Liver (tissue), 9 donors: ENCODE data around the gene WWOX. TPM values are rescaled to one million over a fixed set of nuclear protein-coding genes. Genes with fewer than 3 reads are reported as not detected.

Experiments used
- DNase-seq: peaks from one replicate; pipeline ENCODE4 v3.0.0-alpha.2; 2017; ENCODE audit warnings: low spot score
- H3K27ac ChIP-seq, 2 donors: one replicate each; pipeline ENCODE4 v1.7.0; 2013; ENCODE audit warnings: inconsistent platforms in 2 of 2, low read length in 2 of 2, control low read depth in 1 of 2, low read depth in 1 of 2, mild to moderate bottlenecking in 1 of 2
- H3K27me3 ChIP-seq, 4 donors: one replicate each; pipeline versions ENCODE4 v1.6.1 to v1.7.0; 2013; ENCODE audit warnings: low read length in 3 of 4, inconsistent platforms in 1 of 4, mild to moderate bottlenecking in 1 of 4, moderate library complexity in 1 of 4; ENCODE audit not compliant: control insufficient read depth in 4 of 4, insufficient read depth in 4 of 4
- H3K36me3 ChIP-seq, 4 donors: one replicate each; pipeline versions ENCODE4 v1.6.1 to v1.7.0; 2013; ENCODE audit warnings: low read length in 3 of 4, mild to moderate bottlenecking in 3 of 4, low read depth in 1 of 4, moderate library complexity in 1 of 4; ENCODE audit not compliant: control insufficient read depth in 4 of 4, insufficient read depth in 3 of 4
- H3K4me1 ChIP-seq, 4 donors: one replicate each; pipeline versions ENCODE4 v1.6.1 to v1.7.0; 2013; ENCODE audit warnings: low read length in 3 of 4, mild to moderate bottlenecking in 3 of 4, moderate library complexity in 1 of 4; ENCODE audit not compliant: control insufficient read depth in 4 of 4, insufficient read depth in 4 of 4
- H3K4me3 ChIP-seq, 3 donors: one replicate each; pipeline versions ENCODE4 v1.6.1 to v1.7.0; 2013; ENCODE audit warnings: low read length in 3 of 3, control low read depth in 1 of 3, low read depth in 1 of 3, mild to moderate bottlenecking in 1 of 3
- H3K9ac ChIP-seq, 2 donors: one replicate each; pipeline ENCODE4 v1.7.0; 2013; ENCODE audit warnings: low read length in 2 of 2, mild to moderate bottlenecking in 2 of 2, moderate library complexity in 2 of 2, control low read depth in 1 of 2, low read depth in 1 of 2
- H3K9me3 ChIP-seq, 4 donors: one replicate each; pipeline versions ENCODE4 v1.6.1 to v1.7.0; 2013; ENCODE audit warnings: low read length in 3 of 4; ENCODE audit not compliant: control insufficient read depth in 4 of 4
- ATF3 ChIP-seq: IDR thresholded peaks from 2 replicates; pipeline ENCODE4 v1.6.1; 2016; ENCODE audit warnings: antibody characterized with exemption
- CTCF ChIP-seq: fragments of 150-350 bp; IDR thresholded peaks from 2 replicates; pipeline ENCODE4 v1.5.1; 2017; ENCODE audit warnings: improper control_type of control experiment, low read depth, low read length; ENCODE audit not compliant: missing input control
- EGR1 ChIP-seq, 2 donors: IDR thresholded peaks; 2 replicates each; pipeline ENCODE4 v1.6.1; 2016 to 2018; ENCODE audit warnings: antibody characterized with exemption in 2 of 2, low read depth in 2 of 2
- FOXA1 ChIP-seq: IDR thresholded peaks from 2 replicates; pipeline ENCODE4 v1.6.1; 2016; ENCODE audit warnings: antibody characterized with exemption
- FOXA2 ChIP-seq: IDR thresholded peaks from 2 replicates; pipeline ENCODE4 v1.6.1; 2016; ENCODE audit warnings: antibody characterized with exemption
- GABPA ChIP-seq, 2 donors: IDR thresholded peaks in 1 of 2; conservative IDR thresholded peaks in 1 of 2; 2 replicates each; pipeline ENCODE4 v1.6.1; 2016; ENCODE audit warnings: antibody characterized with exemption in 2 of 2, mild to moderate bottlenecking in 1 of 2, moderate library complexity in 1 of 2
- HNF4A ChIP-seq, 2 donors: conservative IDR thresholded peaks; 2 replicates each; pipeline ENCODE4 v1.6.1; 2016; ENCODE audit warnings: antibody characterized with exemption in 2 of 2, mild to moderate bottlenecking in 2 of 2
- HNF4G ChIP-seq: IDR thresholded peaks from 2 replicates; pipeline ENCODE4 v1.6.1; 2016; ENCODE audit warnings: antibody characterized with exemption
- JUND ChIP-seq, 2 donors: IDR thresholded peaks; 2 replicates each; pipeline ENCODE4 v1.6.1; 2016; ENCODE audit warnings: antibody characterized with exemption in 2 of 2
- MAX ChIP-seq: IDR thresholded peaks from 2 replicates; pipeline ENCODE4 v1.6.1; 2016; ENCODE audit warnings: antibody characterized with exemption
- NR2F2 ChIP-seq: IDR thresholded peaks from 2 replicates; pipeline ENCODE4 v1.6.1; 2016; ENCODE audit warnings: antibody characterized with exemption
- RAD21 ChIP-seq, 2 donors: IDR thresholded peaks; 2 replicates each; pipeline ENCODE4 v1.6.1; 2016; ENCODE audit warnings: antibody characterized with exemption in 2 of 2, mild to moderate bottlenecking in 2 of 2
- REST ChIP-seq: IDR thresholded peaks from 2 replicates; pipeline ENCODE4 v1.6.1; 2016; ENCODE audit warnings: antibody characterized with exemption, mild to moderate bottlenecking
- RXRA ChIP-seq, 2 donors: IDR thresholded peaks; 2 replicates each; pipeline ENCODE4 v1.6.1; 2017 to 2018; ENCODE audit warnings: antibody characterized with exemption in 2 of 2, mild to moderate bottlenecking in 1 of 2
- SP1 ChIP-seq: IDR thresholded peaks from 2 replicates; pipeline ENCODE4 v1.6.1; 2018; ENCODE audit warnings: antibody characterized with exemption, mild to moderate bottlenecking
- TAF1 ChIP-seq: conservative IDR thresholded peaks from 2 replicates; pipeline ENCODE4 v1.6.1; 2016; ENCODE audit warnings: antibody characterized with exemption, mild to moderate bottlenecking
- YY1 ChIP-seq: IDR thresholded peaks from 2 replicates; pipeline ENCODE4 v1.6.1; 2016; ENCODE audit warnings: antibody characterized with exemption, mild to moderate bottlenecking
- ZBTB33 ChIP-seq: IDR thresholded peaks from 2 replicates; pipeline ENCODE4 v1.6.1; 2016; ENCODE audit warnings: antibody characterized with exemption
- WGBS: extraction: QIAGEN DNeasy Blood & Tissue Kit; methylation state at CpG from one replicate; pipeline ENCODE4 v1.1.7; 2013; 5-methylcytosine and 5-hydroxymethylcytosine counted together
- polyA plus RNA-seq, 2 donors: library from polyadenylated mRNA; stranded (reverse) in 1 of 2; unstranded in 1 of 2; fragments of 200-250 nt in 1 of 2; fragments of >200 nt in 1 of 2; fragmentation: Nextera tagmentation in 1 of 2; extraction: Ambion mirVana in 1 of 2; gene quantifications; one replicate each; pipeline versions ENCODE4 v1.2.1 to v1.2.3, GENCODE V29; 2013 to 2015
- total RNA-seq, 2 donors: library from RNA; depleted of rRNA; stranded (reverse); fragments of >200 nt; gene quantifications; one replicate each; pipeline ENCODE4 v1.2.3, GENCODE V29; 2014
- donor health status: healthy.
- donor health status: healthy.
- donor health status: healthy.
- donor health status: healthy.
- donor health status: healthy.

Gene WWOX
- total and polyA plus RNA-seq, 4 donors: 9.8 to 46.0 (median 15.3) TPM

GRCh38 chr16:78956859-78957258, 857.4 kb downstream of the WWOX start:
- Histone ChIP-seq H3K27ac (no peak overlapping the region), H3K36me3 (no peaks in the 10 kb centered on the region), H3K4me1 (no peaks in the 10 kb centered on the region), H3K27me3 (no peaks in the 10 kb centered on the region), H3K9ac (no peak overlapping the region), H3K4me3 (no peak overlapping the region), H3K9me3 (no peaks in the 10 kb centered on the region)
- WGBS: 85% methylated on average over 8 of the region's 8 CpGs
- DNase-seq: no peak
- no peak for TF ChIP-seq REST
- no peak for TF ChIP-seq FOXA1
- no peak for TF ChIP-seq RAD21 (IDR thresholded peaks at IDR 0.05)
- TF ChIP-seq TAF1: no peak
- TF ChIP-seq ATF3: no peak
- no peak for TF ChIP-seq ZBTB33
- TF ChIP-seq HNF4A (conservative IDR thresholded peaks at IDR 0.05): no peak
- no peak for TF ChIP-seq FOXA2
- no peak for TF ChIP-seq JUND (IDR thresholded peaks at IDR 0.05)

- Histone ChIP-seq H3K4me3 (no peak overlapping the region), H3K27ac (no peak overlapping the region), H3K9me3 (no peaks in the 10 kb centered on the region), H3K36me3 (no peaks in the 10 kb centered on the region), H3K4me1 (no peaks in the 10 kb centered on the region), H3K27me3 (no peaks in the 10 kb centered on the region), H3K9ac (no peak overlapping the region)
- DNase-seq: no peak
- WGBS: 88% methylated on average over 15 of the region's 15 CpGs
- TF ChIP-seq HNF4A (conservative IDR thresholded peaks at IDR 0.05) (no peak), RXRA (IDR thresholded peaks at IDR 0.05) (no peak), NR2F2 (no peak), MAX (no peak), CTCF (no peak), TAF1 (no peak), FOXA2 (no peak), HNF4G (no peak), EGR1 (IDR thresholded peaks at IDR 0.05; ENCODE audit: low read depth in 2 of 2) (no peak), GABPA (IDR thresholded peaks at IDR 0.05 in 1 of 2, conservative IDR thresholded peaks at IDR 0.05 in 1 of 2) (no peak), JUND (IDR thresholded peaks at IDR 0.05) (no peak), YY1 (no peak), FOXA1 (no peak), SP1 (no peak), ZBTB33 (no peak), RAD21 (IDR thresholded peaks at IDR 0.05) (no peak)
Observed at GRCh38 chr16:78957317-78958100, 858.1 kb downstream of the WWOX start.
